Activated CD4-positive, alpha-beta T cell treated with anti-CD3 and anti-CD28 coated beads for 1 hour (primary cell): ENCODE results near the gene FAM72A.
"Not testable (repeated sequence)": the region's sequence is repeated elsewhere in the genome, so short reads cannot be mapped to it uniquely, and the experiment has no call there.

Experiments
- DNase-seq: peaks from one replicate; pipeline ENCODE4 v3.0.0-alpha.2; 2020

FAM72A gene

DNA sequence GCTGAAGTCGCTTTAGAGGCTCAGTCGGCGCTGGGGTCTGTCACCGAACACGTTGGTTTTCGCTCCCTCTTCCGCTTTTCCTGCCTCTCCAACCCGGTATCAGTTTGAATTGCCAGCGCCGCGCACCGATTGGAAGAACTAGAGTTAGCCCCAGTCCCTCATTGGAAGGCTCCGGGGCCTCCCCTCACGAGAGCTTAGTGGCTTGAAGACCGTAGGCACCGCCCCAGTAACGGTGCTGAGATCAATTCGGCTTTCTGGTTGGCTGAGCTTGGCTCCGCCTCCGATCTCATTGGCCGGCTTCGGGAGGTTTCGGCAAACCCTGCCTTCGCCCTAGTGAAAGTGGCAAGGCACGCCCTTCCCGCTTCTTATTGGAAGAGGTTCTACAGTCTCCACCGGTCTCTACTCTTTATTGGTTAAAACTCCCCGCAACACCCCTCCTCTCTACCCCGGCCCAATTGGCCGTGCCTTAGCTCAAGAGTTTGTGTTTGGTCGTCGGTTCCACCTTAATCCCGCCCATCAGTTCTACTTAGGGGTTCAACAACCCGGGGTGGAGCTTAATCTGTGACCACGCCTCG is at the start of gene FAM72A:
Gene FAM72A (minus strand): TSS at position 51 of the 575 bp plus-strand sequence. CDS start 814 bp downstream, outside the sequence.
- DNase-seq = peak; percentile 93

DNA sequence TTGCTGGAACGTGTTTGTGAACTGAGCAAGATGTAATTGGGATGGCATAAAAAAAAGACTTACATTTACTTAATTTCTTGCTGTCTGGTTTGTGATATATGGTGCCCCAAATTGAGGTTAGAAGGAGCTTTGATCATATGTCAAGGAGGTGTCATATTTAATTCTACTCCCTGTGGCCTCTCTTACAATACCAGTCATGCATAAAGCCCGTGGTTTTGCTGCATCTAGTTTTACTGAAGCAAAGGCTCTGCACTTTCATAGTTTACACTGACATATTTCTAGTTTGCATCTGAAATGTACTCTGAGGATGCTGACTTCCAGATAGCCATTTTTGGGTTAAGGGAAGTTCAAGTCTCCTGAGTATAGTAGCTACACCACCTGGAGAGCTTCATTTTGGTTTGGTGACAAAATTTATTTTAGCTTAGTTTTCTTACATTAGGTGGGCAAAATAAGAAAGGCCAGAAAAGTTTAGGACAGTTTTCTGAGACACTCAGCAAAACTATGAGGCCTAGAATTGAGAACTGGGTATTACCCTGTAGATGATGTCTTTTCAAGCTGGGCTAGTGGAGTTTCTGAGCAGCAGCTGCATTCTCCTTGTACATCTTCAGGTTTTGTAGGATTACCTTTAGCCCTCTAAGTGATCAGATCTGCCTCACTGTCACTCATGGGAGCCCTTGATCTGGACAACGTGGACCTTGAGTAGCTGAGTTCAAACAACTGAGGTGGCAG is 48.5 kb upstream of the FAM72A start:
- not testable (repeated sequence) for DNase-seq

DNA sequence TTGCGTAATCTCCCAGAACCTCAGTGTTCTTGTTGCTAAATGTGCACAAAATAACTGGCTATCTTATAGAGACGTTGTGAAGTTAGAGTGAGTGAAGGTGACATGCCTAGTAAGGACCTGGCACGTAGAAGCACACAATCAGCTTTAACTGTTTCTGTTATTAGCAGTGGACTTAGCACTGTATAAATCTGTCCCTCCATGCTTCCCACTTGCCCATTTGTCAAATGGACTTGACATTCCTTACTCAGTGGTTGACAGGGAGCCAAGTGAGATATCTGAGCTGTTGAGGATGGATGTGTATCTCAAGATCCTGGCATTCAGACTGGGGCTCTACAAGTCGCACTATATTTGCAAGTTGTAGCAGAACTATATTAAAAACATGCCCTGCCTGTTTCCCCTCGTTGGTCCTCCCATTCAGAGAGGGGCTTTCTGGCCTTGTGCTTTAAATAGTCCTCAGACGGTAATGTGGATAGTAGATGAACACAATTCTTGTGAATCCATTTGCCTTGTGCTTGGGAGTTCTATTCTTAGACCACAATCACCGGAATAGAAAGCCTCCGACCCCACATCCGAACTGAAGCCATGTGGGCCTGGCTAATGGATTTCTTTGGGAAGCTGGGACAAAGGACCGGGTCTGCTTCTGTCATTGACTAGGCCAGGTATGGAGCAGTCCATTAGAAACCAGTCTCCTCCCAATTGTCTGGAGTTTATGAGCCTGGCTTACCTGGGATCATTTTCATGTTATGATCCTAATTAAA is 43.7 kb upstream of the FAM72A start:
- DNase-seq = not testable (repeated sequence)

DNA sequence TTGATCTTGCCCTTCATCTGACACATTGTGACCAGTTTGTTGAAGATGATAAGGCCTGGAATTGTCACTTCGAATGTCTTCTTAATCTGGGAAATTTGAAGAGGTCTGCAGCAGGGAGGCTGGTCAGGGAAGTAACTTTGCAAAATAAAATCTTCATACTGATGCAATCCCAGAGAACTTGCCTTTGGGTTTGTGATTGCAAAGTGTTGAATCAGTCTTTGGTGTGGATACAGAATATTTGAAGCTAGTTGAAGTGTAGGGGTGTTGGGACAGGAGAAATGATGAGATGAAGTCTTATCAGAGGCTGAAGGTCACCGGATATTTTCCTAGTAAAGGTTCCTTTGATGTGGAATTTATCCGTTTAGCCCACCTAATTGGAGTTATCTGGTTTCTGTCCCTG is 42.8 kb upstream of the FAM72A start:
- not testable (repeated sequence) for DNase-seq

DNA sequence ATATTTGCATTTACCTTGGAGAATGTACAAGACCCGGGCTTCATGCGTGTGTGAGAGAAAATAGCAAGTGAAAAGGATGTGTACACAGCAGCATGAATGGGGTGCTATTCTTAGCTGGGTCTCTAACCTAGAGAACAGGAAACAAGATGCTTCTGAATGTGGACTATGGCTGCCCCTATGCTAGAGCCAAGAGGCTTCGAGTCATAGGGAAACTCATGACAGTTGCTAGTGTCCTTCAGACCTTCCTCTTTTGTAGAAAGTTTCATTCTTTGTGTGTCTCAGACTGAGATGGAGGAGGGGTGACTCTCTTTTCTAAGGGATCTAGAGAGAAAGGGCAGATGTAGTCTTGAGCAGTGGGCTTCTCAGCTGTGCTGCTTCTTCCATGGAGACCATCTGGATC is 40.7 kb upstream of the FAM72A start:
- DNase-seq = not testable (repeated sequence)

DNA sequence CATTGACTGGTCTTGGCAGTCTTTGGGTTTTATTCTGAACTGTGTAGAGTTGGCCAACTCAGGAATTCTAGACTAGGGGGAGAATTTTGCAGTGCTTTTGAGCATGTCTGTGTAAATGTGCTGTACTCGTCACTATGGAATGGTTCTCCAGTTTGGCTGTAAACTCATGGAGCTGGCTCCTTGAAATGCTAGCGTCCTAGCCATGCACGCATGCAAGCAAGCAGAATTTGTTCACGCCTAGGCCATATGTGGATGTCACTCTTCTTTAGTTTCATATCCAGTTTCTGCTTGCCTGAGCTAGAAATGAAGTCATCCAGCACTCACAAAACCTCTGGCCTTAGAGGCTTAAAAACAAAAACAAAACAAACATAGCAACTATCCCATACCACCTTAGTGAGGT is 37.6 kb upstream of the FAM72A start:
- not testable (repeated sequence) for DNase-seq

DNA sequence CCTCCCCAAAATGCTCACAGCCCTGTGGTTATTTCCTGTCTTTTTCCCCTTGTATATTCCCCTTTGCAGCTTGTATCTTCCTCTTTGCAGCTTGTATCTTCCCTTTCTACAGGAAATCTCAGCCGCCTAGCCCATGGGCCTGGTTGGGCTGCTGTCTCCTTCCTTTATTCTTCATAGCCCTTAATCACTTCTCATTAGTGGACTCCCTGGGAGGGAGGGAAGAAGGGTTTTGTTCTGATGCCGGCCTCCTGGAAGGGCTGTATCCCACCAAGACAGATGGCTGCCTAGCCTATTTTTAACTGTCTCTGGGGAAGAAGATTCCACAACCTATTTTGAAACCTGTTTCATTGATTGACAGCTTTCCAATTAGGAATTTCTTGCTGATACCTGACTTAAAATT is 32.6 kb upstream of the FAM72A start:
- not testable (repeated sequence) for DNase-seq

DNA sequence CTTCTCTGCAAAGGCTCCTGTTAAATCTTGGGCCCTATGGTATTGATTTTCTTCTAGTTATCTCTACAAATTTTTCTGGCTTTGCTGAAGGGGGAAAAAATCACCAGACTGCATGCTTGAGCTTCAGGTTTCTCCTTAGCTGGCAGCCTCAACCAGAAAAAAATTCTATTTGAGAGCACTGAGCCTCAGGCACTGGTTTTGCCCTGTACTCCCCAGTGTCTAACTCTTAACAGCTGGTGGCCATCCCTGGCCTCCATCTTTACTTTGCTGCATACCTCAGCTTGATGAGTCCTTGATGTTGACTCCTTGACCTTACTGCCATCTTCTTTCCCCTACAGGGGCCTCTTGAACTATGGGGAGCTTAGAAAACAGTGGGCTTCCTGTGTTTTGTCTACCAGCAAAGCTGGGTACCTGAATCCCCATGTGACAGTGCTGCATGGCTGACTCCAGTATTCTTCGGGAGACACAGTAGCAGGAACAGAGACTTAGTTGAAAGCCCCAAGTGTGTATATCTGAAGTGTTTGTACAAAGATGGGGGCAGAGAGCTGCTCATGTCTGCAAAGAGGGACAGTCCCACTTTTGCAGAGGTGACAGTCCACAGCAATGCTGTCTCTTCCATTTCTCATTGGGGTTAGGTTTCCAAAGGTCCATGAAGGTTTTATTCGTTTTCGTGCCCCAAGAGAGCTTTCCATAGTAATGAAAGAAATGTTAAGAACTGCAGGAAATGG is 31.7 kb upstream of the FAM72A start:
- not testable (repeated sequence) for DNase-seq

DNA sequence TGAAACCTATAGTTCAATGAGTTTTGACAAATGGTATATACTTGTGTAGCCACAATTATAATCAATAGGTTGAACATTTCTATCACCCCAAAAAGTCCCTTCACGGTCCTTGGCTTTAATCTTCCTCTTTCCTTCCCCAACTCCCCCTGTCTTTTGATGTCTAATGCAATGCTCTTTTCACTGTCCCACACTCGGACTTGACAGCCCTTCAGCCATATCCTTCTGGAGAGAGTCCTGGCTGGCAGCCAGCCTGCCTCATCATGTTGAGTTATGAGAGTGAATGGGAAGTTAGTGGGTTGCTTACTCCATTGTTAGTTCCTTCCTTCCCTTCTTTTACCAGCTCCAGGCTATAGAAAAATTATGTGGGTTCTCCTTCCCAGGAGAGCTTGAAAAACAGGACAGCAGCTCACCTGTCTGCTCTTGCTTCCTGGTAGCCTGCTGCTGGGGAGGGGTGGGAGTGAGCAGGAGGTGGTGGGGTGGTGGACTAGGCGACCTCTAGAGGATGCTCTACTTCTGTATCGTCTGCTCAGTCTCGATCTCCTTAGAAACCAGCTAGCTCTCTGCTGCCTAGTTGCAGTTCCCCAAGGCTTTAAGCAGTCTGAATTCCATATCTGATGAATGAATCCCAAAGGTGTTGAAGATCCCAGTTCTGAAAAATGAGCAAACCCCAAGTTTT is 30.5 kb upstream of the FAM72A start:
- not testable (repeated sequence) for DNase-seq

DNA sequence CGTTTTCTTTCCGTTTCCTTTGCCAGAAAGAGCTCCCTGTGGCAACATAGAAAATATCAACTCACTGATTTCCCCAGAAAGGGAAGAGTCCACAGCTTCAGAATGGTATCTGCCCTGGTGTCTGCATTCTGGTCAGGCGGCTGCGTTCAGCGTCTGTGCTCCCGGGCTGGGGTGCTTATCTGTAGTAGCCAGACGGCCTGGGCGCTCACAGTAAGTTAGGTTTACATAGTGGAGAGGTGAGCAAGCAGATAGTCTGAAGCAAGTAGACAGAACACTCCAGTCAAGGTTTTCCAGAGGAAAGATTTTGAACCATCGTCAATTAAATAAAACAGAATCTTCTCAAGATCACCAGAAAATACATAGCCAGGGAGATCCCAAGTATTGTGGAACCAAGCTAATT is 29.4 kb upstream of the FAM72A start:
- not testable (repeated sequence) for DNase-seq

DNA sequence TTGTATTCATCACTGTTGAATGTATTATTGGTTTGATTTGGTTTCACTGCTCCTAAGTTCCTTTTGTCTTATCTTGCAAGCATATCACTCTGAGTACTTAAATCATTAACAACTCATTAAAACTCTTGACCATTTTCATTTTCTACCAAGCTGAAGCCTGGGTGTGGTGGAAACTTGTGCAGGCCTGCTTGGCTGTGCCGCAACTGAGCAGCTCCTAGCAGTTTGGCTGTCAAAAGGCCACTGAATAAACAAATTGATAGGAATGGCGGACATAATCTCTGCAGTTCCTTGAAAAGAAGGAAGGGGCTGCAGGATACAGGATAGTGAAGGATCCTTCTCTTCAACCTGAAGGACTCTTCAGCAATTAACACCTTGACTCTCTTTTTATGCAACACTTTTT is 26.6 kb upstream of the FAM72A start:
- DNase-seq = not testable (repeated sequence)

DNA sequence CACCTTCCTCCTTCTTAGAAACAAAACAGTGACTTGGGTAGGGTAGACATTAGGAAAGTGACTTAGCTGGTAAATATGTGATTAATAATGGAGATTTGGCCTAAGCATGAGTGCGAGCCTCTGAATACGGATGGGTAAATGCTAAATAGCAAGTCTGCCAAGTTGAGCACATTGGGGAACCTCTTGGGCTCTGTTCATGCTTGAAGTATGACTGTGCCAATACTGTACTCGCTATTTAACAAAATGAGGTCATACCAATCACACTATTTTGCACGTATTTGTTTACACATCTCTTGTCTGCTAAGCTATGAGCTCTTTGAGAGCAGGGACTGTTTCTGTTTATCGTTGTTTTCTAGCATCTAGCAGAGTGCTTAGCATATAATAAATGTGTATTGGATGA is 24.2 kb upstream of the FAM72A start:
- not testable (repeated sequence) for DNase-seq

DNA sequence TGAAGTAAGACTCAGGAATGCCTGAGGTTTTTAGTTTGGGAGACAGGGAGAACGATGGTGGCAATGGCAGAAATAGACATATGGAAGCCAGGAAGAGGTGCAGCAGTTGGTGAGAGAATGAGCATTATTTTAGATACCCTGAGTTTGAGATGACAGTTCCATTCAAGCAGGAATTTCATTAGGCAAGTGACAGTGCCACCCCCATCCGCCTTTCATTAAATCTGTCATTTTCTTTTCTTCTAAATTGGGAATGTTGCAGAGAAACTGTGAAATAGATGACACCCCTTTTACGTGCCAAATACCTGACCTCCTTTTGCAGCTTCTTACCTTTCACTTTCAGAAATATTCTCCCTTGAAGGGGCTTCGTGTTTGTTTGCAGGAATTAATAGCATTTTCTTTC is 22.7 kb upstream of the FAM72A start:
- DNase-seq = not testable (repeated sequence)

DNA sequence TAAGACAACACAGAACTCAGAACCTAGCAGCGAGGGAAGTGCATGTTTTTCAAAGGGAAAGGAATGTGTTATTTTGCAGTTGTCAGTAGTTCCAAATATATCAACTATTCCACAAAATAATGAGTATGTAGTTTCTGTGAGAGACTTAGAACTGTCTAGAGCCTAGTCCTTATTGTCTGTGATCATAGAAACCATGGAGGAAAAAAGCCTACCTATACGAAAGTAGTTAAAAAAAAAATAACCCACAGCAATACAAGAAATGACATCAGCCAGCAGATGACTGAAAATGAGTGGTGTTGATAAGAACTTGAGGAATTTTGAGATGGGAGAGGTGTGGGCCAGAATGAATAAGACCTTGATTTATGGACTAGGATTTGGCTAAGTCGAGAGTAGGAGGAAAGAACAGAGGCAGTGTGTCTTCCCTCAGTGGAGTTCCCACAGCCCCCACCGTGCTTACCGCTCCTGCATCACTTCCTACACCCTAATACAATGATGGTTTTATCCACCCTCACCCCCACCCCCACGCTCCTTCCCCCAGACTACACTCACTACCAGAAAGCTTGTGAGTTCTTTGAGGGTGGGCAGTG is 21.6 kb upstream of the FAM72A start:
- DNase-seq = not testable (repeated sequence)

DNA sequence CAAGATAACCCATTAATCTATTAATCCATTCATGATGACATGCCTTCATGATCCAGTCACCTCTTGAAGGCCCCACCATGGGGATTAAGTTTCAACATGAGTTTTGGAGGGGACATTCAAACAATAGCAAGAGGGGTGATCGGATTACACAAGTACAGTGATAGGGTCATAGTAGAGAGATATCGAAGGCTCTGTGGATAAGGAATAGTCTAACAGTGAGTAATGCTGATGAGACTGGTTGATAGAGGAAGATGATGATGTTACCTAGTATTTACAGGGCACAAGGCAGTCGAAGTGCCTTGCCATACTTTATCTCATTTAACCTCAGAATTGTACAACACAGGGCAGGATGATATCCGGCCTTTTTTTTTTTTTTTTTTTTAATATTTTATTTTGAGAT is 18.9 kb upstream of the FAM72A start:
- DNase-seq = not testable (repeated sequence)

DNA sequence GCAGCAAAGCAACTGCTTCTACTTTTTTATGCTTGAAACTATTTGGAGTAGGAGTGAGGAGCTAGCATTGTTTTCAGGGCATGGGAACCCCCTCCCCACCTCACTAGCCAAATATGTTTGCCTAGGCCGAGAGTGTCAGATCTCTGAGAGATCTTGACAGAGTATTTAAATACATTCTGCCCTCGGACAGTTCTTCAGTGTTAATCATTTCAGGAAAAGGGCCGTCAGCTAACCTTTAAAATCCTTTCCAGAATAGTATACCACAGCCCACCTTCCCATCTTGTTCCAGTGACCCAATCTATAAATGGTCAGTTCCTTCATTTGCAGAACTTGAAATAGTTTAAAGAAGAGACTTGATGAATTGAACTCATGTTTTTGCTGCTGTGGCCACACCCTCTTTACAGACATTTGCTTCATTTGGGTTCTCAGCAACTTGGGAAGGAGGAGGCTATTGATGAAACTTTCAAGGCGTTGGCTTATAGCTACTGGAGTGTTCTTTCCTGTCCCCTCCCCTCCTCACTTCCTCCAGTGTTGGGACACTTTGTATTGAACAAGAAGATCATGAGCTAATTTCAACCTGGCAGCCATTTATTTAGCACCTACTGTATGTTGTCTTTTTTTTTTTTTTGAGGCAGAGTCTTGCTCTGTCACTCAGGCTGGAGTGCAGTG is 17.8 kb upstream of the FAM72A start:
- not testable (repeated sequence) for DNase-seq

DNA sequence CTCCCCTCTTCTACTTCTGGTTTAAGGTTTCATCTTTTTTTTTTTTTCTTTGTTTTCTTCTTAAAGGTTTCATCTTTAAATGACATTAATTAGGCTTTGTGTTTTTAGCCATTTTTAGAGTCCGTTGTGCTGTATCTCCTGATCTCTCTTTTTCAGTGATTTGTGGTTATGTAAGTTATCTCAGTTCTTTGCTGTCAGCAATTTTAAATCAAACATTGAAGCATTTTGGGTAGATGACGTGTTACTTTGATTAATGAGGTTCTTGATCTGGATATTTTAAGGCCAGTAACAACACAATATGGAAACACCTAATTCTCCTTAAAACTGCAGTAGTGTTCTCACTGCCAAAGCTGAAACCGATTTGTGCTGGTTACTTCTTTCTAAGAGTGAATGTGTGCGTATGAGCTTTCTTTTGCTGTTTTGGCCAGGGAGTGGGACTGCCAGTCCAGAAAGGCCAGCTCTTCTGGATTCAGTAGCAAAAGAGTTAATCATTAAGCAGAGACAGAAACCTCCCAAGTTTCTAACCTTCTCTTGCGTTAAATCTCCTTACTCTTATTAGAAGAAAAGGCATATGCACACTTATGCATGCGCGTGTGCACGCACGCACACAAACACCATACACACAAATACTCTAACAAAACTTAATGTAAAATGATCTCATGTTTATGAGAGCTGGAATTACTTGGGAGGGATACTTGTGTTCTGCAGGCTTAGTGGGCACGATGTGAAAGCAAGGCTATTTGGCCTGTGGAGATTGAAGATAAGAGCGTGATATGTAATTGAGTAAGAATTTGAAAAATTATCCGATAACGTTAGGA is 17.1 kb upstream of the FAM72A start:
- DNase-seq = not testable (repeated sequence)

DNA sequence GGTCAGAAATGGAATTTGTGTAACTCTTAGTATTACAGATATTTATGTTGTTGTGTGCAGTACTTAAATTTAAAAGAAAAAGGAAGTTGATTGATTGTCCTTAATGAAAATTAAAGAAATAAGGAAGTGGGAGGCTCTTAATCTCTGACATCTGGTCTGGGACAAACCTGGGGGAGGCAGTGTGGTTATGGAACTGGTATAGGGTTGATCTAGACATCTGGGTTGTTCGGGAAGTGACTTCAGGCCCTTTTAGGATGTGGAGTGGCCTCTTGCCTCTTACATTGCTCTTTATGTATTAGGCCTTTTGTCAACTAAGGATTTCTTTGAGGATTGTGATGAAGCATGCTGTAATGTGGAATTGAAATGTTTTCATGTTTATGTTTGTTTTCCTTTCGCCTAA is 16.1 kb upstream of the FAM72A start:
- not testable (repeated sequence) for DNase-seq

DNA sequence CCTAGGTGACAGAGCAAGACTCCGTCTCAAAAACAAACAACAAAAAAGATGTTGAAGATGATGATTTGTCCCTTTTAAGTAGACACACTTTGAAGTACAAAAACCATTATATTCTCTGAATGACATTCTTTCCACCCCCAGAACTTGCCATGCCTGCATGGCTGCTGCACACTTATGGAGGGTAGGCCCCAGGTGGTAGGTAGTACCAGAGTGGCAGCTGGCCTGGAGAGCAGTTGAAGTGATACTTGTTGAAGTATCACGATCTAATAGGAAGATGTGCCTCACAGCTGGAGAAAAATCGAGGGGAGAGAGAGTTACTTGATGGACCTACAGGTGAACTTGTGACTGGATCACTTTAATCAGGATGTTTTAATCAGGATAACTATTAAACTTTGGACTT is 15.6 kb upstream of the FAM72A start:
- not testable (repeated sequence) for DNase-seq

DNA sequence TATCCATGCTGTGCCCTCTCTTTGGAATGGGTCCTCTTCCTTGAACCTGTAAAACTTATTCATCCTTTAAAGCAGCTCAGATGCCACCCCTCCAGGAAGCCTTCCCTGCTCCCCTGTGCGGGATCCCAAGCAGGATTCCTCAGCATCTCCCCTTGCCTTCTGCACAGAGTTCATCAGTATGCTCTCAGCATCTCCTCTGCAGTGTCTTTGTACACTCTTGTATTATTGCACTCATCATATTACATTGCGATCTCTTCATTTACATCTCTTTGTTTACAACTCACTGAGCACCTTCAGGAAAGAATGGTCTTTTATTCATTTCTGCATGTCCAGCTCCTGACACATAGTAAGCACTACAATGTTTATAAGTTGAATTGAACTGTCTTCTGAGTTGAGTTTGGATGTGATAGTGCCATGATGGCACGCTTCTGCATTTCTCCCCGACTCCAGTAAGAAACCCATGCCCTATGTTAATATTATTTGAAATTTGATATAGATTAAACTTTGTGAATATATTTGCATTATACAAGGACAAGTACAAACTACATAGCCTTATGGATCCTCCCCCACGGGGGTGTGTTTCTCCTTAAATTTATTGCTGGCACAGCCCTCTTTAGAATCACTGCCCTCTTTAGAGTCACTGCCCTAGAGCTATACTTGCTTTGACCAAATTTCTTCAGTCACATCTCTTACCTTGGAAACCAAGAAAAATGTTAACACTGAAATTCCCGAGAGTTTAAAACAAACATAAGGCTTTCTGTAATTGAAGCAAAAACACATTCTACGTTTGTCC is 13.2 kb upstream of the FAM72A start:
- DNase-seq = not testable (repeated sequence)
